Activated naive CD4-positive, alpha-beta T cell treated with anti-CD3 and anti-CD28 coated beads, Interleukin-2, amount 50 U/mL, for 24 hours (primary cell): ENCODE measurements around the gene TOLLIP.
A peak's percentile ranks its signal among the peaks of the same experiment; 100 is the strongest.

ENCODE experiments used
- H3K27ac Mint-ChIP-seq: one replicate; pipeline ENCODE4 v1.8.0; 2021; ENCODE audit warnings: mild to moderate bottlenecking, mixed read lengths
- H3K27me3 Mint-ChIP-seq: one replicate; pipeline ENCODE4 v1.8.0; 2021; ENCODE audit warnings: mixed read lengths
- H3K36me3 Mint-ChIP-seq: one replicate; pipeline ENCODE4 v1.8.0; 2021; ENCODE audit warnings: mixed read lengths
- H3K4me1 Mint-ChIP-seq: one replicate; pipeline ENCODE4 v1.8.0; 2021; ENCODE audit warnings: mixed read lengths
- H3K4me3 Mint-ChIP-seq: one replicate; pipeline ENCODE4 v1.8.0; 2021; ENCODE audit warnings: mild to moderate bottlenecking, mixed read lengths
- H3K9me3 Mint-ChIP-seq: one replicate; pipeline ENCODE4 v1.8.0; 2021; ENCODE audit warnings: mixed read lengths

The TOLLIP gene

DNA sequence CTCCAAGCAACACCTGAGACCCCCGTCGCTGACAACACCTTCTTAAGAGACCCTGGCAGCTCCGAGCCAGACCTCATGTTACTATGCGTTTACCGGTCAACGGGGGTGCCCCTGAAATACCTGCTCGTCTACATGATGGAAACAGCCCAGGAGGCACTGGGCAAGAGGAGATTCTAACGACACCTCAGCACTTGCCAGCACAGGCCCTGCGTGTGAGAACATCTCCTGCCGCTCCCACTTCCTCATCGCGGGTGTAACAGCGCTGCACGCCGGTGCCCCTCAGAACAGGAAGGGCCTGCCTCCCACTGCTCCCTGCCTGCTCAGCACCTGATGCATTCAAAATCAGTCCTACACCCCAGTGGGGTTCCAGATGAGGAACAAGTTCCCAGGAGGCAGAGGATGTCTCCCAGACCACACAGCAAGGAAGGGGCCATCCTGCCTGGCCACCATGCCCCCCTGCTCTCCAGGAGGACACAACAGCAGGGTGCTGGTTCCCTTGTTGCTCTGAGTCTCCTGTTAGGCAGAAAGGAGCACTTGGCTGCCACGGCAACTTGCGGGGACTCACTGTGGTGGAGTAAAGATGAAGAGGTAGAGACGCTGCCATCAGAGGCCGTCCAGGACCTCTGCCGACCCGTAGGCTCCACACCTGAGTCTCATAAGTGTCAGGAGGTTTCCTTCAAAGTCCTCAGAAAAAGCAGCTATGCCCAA, 2.1 kb downstream of the TOLLIP start:
- Mint-ChIP-seq H3K9me3 (peaks cover 12% of the 10 kb centered on the region), H3K27ac (no peak overlapping the region), H3K4me1 (peaks cover 58% of the 10 kb centered on the region), H3K4me3 (peak overlapping the region; percentile 36), H3K36me3 (peaks cover 5% of the 10 kb centered on the region), H3K27me3 (no peaks in the 10 kb centered on the region)

DNA sequence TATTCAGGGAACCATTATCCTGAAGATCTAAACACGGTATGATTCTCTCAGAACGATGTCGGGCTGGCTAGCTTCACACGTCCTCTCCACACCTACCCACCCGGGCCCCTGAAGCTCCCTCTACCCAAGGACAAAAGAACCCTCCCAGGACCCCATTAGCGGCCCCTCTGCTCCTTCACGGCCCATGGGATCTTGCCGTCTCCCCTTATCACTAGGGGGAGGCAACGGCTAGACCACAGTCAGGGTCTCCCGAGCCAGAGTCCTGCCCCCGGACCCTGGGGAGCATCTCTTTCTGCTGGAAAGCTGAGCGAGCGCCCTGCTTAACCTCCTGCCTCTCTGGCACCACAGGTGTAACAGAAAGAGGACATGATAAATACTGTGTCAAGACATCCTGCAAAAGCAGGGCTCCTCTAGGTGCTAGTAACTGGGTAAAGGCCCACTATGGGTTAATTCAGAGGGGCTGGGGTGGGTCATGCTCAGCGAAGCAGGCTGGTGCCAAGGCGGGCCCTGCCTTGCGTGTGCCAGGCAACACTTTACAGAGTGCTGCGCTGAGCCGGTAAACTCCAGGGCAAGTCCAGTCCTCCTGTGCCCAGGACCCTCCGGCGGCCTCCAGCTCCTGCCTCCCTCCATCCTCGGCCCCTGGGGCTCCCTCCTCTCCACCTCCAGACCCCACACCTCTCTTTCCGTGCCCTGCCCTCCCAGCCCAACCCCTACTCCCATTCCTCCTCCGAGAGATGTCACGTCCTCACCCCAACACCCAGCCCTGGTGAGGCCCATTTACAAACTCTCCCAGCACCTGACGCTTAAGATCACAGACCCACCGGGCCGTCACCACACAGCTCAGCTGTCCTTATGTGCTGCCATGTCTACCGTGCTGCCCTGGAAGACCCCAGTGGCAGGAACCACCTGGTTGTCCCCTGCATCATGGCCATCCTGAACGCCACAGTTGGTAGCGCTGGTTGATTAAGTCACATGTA, 3.0 kb downstream of the TOLLIP start:
- no peak overlapping the region for H3K4me3 Mint-ChIP-seq
- H3K27me3 Mint-ChIP-seq = no peaks in the 10 kb centered on the region
- peaks cover 4% of the 10 kb centered on the region for H3K36me3 Mint-ChIP-seq
- peaks cover 55% of the 10 kb centered on the region for H3K4me1 Mint-ChIP-seq
- H3K27ac Mint-ChIP-seq = no peak overlapping the region
- peaks cover 11% of the 10 kb centered on the region for H3K9me3 Mint-ChIP-seq

DNA sequence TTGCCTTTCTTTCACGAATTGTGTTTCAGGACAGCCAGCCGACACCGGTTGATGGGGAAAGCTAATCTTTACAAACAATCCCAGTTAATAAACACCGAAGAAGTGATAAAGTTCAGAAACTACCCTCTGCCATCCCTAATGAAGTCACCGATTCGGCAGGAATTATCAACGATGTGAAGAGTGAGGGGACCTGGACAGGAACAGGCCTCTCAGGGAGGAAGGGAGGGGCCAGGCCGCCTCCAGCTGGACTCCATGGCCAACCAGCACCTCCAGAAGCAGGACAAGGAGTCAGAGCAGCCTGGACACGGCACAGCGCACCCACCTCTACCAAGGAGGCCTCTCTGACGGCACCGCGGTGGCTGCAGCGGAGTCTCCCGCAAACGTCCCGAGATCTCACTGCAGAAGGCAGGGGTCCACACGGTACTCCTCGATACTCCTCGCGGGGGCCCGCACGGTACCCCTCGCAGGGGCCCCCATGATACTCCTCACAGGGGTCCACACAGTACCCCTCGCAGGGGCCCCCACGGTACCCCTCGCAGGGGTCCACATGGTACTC, 3.9 kb downstream of the TOLLIP start:
- Mint-ChIP-seq H3K4me3 (no peak overlapping the region), H3K27me3 (no peaks in the 10 kb centered on the region), H3K9me3 (peaks cover 2% of the 10 kb centered on the region), H3K36me3 (no peaks in the 10 kb centered on the region), H3K27ac (no peak overlapping the region), H3K4me1 (peaks cover 50% of the 10 kb centered on the region)

DNA sequence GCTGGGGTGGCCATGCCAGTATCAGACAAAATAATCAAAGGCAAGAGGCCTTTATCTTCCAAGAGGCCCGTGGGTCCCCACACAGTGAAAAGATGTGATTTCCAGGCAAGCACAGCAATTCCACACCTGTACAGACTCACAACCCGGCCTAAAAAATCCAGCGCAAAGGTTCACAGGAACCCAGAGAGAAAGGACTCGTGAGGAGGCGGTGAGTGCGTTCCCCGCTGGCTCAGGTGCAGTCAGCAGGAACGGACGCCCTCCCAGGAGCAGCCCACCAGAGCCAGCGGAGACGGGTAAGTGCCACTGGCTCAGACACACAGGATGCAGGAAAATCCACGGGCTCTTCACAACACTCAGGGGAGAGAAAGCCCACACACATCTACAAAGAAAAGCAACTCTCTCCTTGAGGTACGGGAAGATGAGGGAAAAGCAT, 4.4 kb downstream of the TOLLIP start:
- Mint-ChIP-seq H3K4me1 (peaks cover 50% of the 10 kb centered on the region), H3K9me3 (no peaks in the 10 kb centered on the region), H3K27me3 (no peaks in the 10 kb centered on the region), H3K27ac (no peak overlapping the region), H3K36me3 (no peaks in the 10 kb centered on the region), H3K4me3 (no peak overlapping the region)

DNA sequence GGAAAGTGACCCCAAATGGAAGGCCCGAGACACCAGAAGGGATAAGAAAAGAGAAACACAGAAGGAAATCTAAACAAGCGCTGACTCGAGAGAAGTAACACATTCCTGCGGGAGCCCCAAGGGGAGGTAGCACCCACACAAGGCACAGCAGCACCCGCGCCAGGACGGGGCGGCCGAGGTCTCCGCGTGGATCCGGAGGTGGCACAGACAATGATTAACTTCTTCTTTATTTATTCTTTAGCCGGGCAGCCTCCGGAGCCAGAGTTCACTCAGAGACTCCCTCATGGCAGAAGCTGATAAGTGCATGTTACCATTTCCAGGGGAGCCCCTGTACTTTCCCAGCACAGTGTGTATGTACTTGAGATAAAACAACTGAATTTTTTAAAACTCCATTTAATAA, 5.1 kb downstream of the TOLLIP start:
- Mint-ChIP-seq H3K4me1 (peaks cover 50% of the 10 kb centered on the region), H3K27ac (no peak overlapping the region), H3K9me3 (no peaks in the 10 kb centered on the region), H3K4me3 (no peak overlapping the region), H3K27me3 (no peaks in the 10 kb centered on the region), H3K36me3 (no peaks in the 10 kb centered on the region)

DNA sequence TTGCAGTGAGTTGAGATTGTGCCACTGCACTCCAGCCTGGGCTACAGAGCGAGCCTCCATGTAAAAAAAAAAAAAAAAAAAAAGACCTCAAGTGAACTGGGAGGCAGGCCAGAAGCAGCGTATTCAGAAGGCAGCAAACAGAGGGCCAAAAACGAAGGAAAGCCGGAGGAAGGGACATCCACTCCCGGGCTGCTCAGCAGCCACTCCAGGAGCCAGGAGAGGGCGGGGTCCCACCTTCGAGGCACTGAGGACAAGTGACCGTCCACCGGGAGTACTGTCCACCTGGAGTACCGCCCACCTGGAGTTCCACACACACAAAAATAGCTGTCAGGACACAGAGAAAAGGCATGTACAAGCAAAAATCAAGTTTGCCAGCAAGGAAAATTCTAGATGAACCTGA, 5.5 kb downstream of the TOLLIP start:
- no peak overlapping the region for H3K27ac Mint-ChIP-seq
- no peaks in the 10 kb centered on the region for H3K9me3 Mint-ChIP-seq
- no peaks in the 10 kb centered on the region for H3K27me3 Mint-ChIP-seq
- no peak overlapping the region for H3K4me3 Mint-ChIP-seq
- no peaks in the 10 kb centered on the region for H3K36me3 Mint-ChIP-seq
- peaks cover 53% of the 10 kb centered on the region for H3K4me1 Mint-ChIP-seq

DNA sequence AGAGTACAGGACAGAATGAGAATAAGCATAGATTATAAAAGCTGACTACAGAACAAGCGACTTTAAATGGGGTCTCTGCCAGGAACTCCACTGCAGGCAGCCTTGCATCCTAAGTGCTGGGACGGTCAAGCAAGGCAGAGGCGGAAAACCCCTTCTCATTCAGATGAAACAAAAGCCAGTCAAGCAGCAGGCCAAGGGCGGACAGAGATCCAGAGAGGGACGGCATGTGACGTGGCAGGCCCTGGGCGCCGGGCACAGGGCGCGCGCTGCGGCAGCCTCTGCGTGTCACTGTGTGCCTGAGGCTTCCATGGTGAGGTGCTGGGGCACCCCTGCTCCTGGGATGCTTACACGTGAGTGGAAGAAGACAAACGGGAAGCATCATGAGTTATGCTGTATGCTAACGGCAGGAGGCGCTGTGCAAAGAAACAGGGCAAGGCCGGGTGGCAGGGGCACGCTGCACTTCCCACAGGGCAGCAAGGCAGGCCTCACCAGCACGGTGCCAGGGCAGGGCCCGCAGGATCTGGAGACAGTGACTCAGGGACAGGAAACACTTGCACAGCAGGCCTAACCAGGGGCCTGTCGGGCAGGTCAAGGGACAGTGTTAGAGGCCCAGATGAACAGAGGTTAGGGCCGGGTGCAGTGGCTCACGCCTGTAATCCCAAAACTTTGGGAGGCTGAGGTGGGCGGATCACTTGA, 6.2 kb downstream of the TOLLIP start:
- H3K4me1 Mint-ChIP-seq = peaks cover 52% of the 10 kb centered on the region
- H3K9me3 Mint-ChIP-seq = no peaks in the 10 kb centered on the region
- H3K36me3 Mint-ChIP-seq = no peaks in the 10 kb centered on the region
- no peak overlapping the region for H3K27ac Mint-ChIP-seq
- H3K27me3 Mint-ChIP-seq = no peaks in the 10 kb centered on the region
- H3K4me3 Mint-ChIP-seq = no peak overlapping the region

DNA sequence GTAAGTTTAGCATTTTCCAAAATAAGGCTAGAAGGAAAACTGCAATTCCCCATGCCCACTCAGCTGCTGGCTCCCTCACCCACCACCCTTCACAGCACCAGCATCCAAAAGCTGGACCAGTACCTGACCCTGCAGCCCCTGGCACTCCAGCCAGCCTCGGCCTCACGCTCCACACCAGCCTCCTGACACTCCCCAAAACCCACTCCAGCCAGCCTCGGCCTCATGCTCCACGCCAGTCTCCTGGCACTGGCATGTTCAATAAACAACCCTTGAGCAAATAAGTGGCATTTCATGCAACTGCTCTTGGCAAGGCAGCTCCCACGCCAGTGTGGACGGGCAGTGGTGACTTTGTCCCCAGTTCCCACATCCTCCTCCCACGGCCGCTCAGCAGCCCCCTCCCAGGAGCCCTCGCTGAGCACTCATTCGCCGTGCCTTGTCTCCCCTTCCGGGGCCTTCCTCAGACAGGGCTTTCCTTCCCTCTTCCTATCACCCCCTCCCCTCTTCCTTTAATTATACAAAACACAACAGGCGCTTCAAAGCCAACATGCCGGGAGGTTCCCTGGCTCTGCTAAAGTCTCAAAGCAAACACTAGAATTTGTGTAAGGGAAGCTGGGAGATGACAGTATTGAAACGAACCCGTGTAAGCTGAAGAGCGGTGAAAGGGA, 6.8 kb downstream of the TOLLIP start:
- Mint-ChIP-seq H3K4me3 (no peak overlapping the region), H3K36me3 (no peaks in the 10 kb centered on the region), H3K27ac (no peak overlapping the region), H3K9me3 (no peaks in the 10 kb centered on the region), H3K27me3 (no peaks in the 10 kb centered on the region), H3K4me1 (peaks cover 48% of the 10 kb centered on the region)

DNA sequence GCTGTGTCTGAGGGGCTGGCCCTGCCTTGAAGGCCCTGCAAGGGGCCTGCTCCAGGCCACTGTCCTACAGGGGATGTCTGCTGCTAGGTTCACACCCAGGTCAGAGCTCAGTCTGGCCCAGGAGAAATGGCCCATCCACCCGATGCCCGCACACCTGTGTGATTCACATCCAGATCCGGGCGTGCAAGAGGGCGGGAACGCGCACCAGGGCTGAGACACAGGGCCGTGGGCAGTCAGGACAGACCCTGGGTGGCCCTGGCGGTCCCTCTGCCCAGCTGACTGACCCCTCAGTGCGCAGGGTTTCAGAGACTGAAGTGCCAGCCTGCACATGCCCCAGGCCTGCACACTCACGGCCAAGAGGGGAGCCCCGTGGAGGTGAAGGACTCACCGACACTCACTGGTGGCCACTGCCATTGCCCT, 7.4 kb downstream of the TOLLIP start:
- no peak overlapping the region for H3K4me3 Mint-ChIP-seq

DNA sequence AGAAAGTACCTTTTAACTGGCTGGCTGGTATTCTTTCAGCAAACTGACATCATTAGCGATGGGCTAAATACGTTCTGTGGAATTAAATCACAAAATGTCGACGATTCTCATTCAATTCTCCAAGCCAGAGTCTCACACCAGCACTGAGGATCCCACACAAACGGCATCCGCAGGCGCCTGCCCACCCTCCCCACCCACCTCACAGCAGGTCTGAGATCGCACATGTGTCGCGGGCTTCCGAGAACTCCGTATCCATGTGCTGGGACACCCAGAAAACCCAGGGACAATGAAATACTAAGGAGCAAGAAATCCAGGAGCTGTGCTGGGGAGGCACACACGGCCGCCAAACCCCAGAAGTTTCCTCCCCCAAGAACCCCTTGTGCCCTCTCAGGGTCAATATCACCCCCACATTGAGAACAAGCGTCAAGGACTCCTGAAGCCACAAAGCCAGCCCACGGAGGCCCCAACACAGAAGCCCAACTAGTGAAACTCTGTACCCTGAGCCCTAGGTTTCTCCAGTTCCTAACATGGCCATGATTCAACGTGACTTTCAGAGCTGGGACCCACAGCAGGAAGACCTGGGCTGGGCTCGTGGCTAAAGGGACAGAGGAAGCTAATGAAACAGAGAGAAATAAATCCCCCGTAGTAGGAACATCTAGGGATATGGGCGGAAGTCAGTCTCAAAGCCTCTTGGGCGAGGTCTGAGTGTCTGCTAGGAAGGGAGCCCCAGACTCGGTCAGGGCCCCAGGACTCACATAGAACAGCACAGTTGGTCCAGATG, 8.0 kb downstream of the TOLLIP start:
- Mint-ChIP-seq H3K4me3 (no peak overlapping the region), H3K4me1 (peaks cover 37% of the 10 kb centered on the region)

More for the DNA sequence above, 7.4 kb downstream of the TOLLIP start:
- Mint-ChIP-seq H3K4me1 (peaks cover 42% of the 10 kb centered on the region), H3K9me3 (no peaks in the 10 kb centered on the region), H3K36me3 (no peaks in the 10 kb centered on the region), H3K27ac (no peak overlapping the region), H3K27me3 (no peaks in the 10 kb centered on the region)

DNA sequence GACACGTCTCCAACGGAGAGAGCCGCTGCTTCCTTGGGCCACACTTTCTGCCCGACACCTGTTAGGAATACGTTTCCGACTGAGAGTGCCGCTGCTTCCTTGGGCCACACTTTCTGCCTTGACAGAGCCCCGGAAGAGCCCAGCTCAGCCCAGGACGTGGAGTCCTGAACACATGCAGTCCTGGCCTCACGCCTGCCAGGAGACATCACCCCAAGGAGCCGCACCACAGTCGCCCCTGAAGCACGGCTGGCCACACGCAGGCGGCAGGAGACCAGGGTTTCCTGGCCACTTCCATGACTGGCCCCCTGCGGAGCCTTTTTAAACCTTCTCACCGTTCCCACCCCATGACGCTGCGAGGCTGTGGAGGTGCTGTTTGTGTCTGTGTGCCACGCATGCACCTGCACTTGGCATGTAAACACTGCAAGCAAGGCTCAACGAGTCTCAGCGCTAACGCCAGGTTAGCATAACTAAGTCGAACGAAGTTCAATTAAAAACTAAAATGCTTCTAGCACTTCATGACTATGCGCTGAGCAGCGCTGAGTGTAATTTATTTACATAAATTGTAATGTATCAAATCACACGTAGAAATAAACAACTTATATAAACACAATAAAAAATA, 8.8 kb downstream of the TOLLIP start:
- peak overlapping the region; percentile 46 for H3K27ac Mint-ChIP-seq

More for the DNA sequence above, 8.0 kb downstream of the TOLLIP start:
- Mint-ChIP-seq H3K27ac (no peak overlapping the region), H3K36me3 (no peaks in the 10 kb centered on the region), H3K9me3 (no peaks in the 10 kb centered on the region), H3K27me3 (no peaks in the 10 kb centered on the region)

DNA sequence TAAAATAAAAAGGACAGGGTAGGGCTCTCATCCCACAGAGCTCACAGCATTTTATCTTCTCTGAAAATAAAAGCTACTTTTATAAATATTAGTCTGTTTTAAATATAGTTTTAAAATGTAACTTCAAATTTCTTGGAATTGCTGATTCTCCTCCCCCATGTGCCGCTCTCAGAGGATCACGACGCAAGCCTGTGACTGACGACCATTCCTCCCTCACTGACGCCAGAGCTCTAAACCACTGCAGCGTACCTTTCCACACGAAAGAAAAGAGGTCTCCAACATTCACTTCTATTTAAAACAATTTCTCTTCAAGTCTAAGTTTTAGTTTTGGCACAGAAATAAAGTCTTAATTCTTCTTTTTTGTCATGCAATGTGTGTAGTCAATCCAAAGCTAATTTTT, 9.3 kb downstream of the TOLLIP start:
- no peaks in the 10 kb centered on the region for H3K9me3 Mint-ChIP-seq
- no peaks in the 10 kb centered on the region for H3K27me3 Mint-ChIP-seq
- H3K4me1 Mint-ChIP-seq = peaks cover 34% of the 10 kb centered on the region
- H3K27ac Mint-ChIP-seq = no peak overlapping the region
- H3K36me3 Mint-ChIP-seq = no peaks in the 10 kb centered on the region
- H3K4me3 Mint-ChIP-seq = no peak overlapping the region

More for the DNA sequence above, 8.8 kb downstream of the TOLLIP start:
- H3K27me3 Mint-ChIP-seq = no peaks in the 10 kb centered on the region
- no peaks in the 10 kb centered on the region for H3K36me3 Mint-ChIP-seq
- peaks cover 35% of the 10 kb centered on the region for H3K4me1 Mint-ChIP-seq
- no peaks in the 10 kb centered on the region for H3K9me3 Mint-ChIP-seq
- H3K4me3 Mint-ChIP-seq = no peak overlapping the region

DNA sequence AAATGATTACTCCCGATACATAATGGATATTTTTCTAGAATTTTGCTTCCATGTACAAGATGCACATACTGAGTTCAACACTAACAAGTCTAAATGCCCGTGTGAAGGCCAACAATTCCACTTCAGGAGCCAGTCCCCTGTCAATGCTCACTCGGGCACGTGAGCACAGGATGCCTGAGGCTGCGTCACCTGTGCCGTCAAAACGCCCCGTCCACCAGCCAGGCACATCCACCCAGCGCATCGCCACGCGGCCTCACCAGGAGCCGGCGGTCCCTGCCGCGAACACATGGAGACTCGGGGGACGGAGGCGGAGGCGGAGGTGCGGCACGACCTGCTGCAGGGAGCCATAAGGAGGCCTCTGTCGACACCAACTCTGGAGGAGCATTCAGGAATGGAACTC, 9.8 kb downstream of the TOLLIP start:
- Mint-ChIP-seq H3K27me3 (no peaks in the 10 kb centered on the region), H3K4me3 (no peak overlapping the region), H3K36me3 (peaks cover 2% of the 10 kb centered on the region), H3K9me3 (no peaks in the 10 kb centered on the region), H3K4me1 (peaks cover 29% of the 10 kb centered on the region), H3K27ac (no peak overlapping the region)
